NCI-H69 (cell line): ENCODE measurements around the gene MFSD2B.
A peak's percentile ranks its signal among the peaks of the same experiment; 100 is the strongest.
"Not testable (repeated sequence)": the region's sequence is repeated elsewhere in the genome, so short reads cannot be mapped to it uniquely, and the experiment has no call there.

ENCODE experiments used
- DNase-seq: peaks from one replicate; lab custom pipeline; 2025; lab: John Stamatoyannopoulos, UW

MFSD2B gene

GRCh38 chr2:24018241-24018640 is 8.4 kb downstream of the MFSD2B start:
- DNase-seq: no peak

GRCh38 chr2:24019729-24020128 is 9.8 kb downstream of the MFSD2B start:
- DNase-seq: no peak

- no peak for DNase-seq
Measured at GRCh38 chr2:24020244-24020643, 10.4 kb downstream of the MFSD2B start.

- DNase-seq: peak; percentile 9
Measured at GRCh38 chr2:24021122-24021998, 11.5 kb downstream of the MFSD2B start.

GRCh38 chr2:24022324-24022974 is 12.6 kb downstream of the MFSD2B start:
- DNase-seq: no peak

GRCh38 chr2:24022975-24023575 is 13.2 kb downstream of the MFSD2B start:
- no peak for DNase-seq

- no peak for DNase-seq
Measured at GRCh38 chr2:24024018-24024417, 14.1 kb downstream of the MFSD2B start.

GRCh38 chr2:24024996-24025663 is 15.2 kb downstream of the MFSD2B start:
- DNase-seq: no peak

GRCh38 chr2:24026233-24026632 is 16.3 kb downstream of the MFSD2B start:
- no peak for DNase-seq

GRCh38 chr2:24038786-24039499 is 29.1 kb downstream of the MFSD2B start:
- no peak for DNase-seq

- no peak for DNase-seq
Measured at GRCh38 chr2:24040511-24040910, 30.6 kb downstream of the MFSD2B start.

- DNase-seq: not testable (repeated sequence)
Measured at GRCh38 chr2:24043133-24043532, 33.2 kb downstream of the MFSD2B start.

- DNase-seq: no peak
Measured at GRCh38 chr2:24045511-24046508, 35.9 kb downstream of the MFSD2B start.

GRCh38 chr2:24046599-24046929 is 36.7 kb downstream of the MFSD2B start:
- DNase-seq: no peak

- DNase-seq: peak; percentile 96
Measured at GRCh38 chr2:24046930-24047702, 37.2 kb downstream of the MFSD2B start, which contains the start of gene WDCP. Gene WDCP (minus strand): TSS chr2:24047391. CDS start chr2:24039494, 7,897 bp downstream.

- DNase-seq: peak; percentile 34
Measured at GRCh38 chr2:24047703-24048033, 37.8 kb downstream of the MFSD2B start.

GRCh38 chr2:24048769-24049484 is 39.0 kb downstream of the MFSD2B start:
- peak; percentile 68 for DNase-seq

- DNase-seq: peak; percentile 84
Measured at GRCh38 chr2:24049485-24050021, 39.7 kb downstream of the MFSD2B start, which contains the start of gene FKBP1B. Gene FKBP1B (plus strand): TSS chr2:24049741. CDS start chr2:24049850, 109 bp downstream.
